AG04449 (cell line): Measurements from ENCODE around the gene GSX1.

Source experiments
- CTCF ChIA-PET: fragments of 350-600 bp; formaldehyde crosslinking; extraction: SDS; loops from one replicate; lab custom pipeline; 2021; ENCODE audit warnings: antibody characterized with exemption; lab: Yijun Ruan, JAX
- POLR2A ChIA-PET: fragments of 400-600, 350-600 bp; formaldehyde crosslinking; extraction: SDS; loops from one replicate; lab custom pipeline; 2020; ENCODE audit warnings: antibody characterized with exemption, inconsistent platforms; lab: Yijun Ruan, JAX
- DNase-seq: peaks from one replicate; pipeline ENCODE4 v3.0.0-alpha.2; 2010; ENCODE audit warnings: low read depth, low spot score
- H3K4me3 ChIP-seq: 2 replicates; pipeline ENCODE4 v1.5.1; 2011; ENCODE audit warnings: low read depth, mild to moderate bottlenecking, control low read depth, low read length
- TF ChIP-seq, protein P1 (sequence below): IDR thresholded peaks from one replicate; pipeline ENCODE4 v1.5.1; 2011; ENCODE audit warnings: mild to moderate bottlenecking, moderate library complexity, low read length, control low read depth, inconsistent platforms; ENCODE audit not compliant: insufficient read depth; ENCODE audit errors: missing control alignments

Gene GSX1

DNA sequence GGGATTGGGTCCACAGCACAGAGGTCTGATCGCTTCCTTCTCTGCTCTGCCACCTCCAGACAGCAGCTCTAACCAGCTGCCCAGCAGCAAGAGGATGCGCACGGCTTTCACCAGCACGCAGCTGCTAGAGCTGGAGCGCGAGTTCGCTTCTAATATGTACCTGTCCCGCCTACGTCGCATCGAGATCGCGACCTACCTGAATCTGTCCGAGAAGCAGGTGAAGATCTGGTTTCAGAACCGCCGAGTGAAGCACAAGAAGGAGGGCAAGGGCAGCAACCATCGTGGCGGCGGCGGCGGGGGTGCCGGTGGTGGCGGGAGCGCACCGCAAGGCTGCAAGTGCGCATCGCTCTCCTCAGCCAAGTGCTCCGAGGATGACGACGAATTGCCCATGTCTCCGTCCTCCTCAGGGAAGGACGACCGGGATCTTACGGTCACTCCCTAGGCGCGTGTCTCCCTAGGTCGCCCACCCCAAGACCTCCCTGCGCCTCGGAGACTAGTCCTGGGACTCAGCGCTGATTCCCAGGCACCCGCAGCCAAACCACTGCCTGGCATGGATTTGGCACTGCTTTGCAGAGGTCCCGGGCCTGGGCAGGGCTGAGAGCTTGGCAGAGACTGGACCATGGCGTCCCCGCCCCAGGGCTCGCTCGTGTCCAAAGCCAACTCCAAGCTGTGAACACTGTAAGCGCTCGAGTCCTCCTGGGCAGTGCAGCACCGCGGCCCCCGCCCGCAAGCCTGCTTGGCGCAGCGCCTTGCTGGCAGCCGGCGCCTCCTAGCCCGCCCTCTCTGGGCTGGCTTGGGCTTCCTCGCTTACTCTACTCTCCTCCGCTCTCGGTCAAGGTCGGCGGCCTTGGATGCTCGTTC, 1.5 kb downstream of the GSX1 start:
- TF ChIP-seq, protein P1, sequence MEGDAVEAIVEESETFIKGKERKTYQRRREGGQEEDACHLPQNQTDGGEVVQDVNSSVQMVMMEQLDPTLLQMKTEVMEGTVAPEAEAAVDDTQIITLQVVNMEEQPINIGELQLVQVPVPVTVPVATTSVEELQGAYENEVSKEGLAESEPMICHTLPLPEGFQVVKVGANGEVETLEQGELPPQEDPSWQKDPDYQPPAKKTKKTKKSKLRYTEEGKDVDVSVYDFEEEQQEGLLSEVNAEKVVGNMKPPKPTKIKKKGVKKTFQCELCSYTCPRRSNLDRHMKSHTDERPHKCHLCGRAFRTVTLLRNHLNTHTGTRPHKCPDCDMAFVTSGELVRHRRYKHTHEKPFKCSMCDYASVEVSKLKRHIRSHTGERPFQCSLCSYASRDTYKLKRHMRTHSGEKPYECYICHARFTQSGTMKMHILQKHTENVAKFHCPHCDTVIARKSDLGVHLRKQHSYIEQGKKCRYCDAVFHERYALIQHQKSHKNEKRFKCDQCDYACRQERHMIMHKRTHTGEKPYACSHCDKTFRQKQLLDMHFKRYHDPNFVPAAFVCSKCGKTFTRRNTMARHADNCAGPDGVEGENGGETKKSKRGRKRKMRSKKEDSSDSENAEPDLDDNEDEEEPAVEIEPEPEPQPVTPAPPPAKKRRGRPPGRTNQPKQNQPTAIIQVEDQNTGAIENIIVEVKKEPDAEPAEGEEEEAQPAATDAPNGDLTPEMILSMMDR: no peak
- no peak overlapping the region for H3K4me3 ChIP-seq
- ChIA-PET CTCF (no interaction called here), POLR2A (no interaction called here)
- DNase-seq: no peak

DNA sequence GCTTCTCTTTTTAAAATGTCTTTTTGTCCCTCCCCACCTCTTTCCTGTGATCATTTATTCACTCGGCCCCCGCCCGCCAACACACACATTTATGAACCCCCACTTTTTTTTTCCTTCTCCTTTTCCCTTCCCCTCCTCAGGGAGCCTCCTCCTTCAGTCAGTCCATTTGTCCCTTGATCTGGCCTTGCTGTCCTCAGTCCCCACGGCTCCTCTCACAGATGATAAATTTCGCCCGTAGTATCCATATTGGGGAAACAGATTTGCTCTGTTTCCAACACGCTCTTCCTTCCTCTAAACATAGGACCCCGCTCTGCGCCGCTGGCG, 2.0 kb downstream of the GSX1 start:
- ChIA-PET POLR2A (no interaction called here), CTCF (no interaction called here)
- DNase-seq: no peak
- H3K4me3 ChIP-seq: no peak overlapping the region
- TF ChIP-seq, protein P1: no peak

DNA sequence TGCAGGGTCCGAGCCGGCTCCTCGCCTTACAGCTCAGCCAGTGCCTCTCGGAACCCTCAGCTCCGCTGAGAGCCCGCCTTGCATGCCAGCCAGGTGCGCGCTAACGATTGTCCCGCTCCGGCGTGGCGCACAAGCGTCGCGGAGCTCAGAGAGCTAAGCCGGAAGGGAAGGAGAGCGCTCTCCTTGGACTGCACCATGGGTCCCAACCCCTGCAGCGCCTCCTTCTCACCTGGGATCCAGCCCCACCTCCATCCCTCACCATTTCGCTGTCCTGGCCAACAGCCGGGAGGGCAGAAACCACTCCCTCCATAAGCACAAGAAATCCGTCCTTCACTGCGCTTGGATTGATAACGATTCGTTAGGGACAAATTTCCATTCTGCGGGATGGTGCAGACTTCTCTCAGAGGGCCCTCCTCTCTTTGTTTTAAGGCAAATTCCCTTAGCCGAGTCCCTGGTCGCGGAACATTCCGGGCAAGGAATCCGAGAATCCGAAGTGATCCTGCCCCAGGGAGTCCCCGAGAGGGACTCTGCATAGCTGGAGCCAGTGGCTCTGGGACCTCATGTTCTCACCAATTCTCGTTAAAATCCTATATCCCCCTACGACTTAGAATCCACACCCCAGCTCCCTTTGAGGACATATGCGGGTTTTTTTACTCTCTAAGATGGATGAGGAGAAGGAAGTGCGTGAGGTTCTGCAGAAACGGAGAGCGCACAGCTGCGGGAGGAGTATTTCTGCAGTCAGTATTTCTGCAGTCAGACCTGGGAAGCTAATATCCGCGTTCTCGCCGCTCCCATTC, 2.8 kb downstream of the GSX1 start:
- POLR2A ChIA-PET: no interaction called here
- CTCF ChIA-PET: interaction anchor here (0.9 to 1.0 kb wide), 2 partner anchors 21 to 422 kb away, joined by 3 read pairs; no protein-coding TSS in a partner anchor

DNA sequence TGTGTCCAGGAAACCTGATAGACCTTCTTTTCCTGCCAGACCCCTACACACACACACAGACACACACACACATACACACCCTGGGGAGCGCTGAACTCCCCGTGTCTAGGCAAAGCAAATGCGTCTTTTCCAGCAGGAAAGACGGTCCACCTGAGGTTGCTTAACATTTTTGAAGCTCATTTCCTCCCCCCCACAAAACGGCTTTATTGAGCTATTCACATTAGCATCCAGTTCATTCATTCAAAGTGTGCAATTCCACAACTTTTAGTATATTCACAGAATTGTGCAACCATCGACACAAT, 3.4 kb downstream of the GSX1 start:
- POLR2A ChIA-PET: no interaction called here
- no peak for DNase-seq
- H3K4me3 ChIP-seq: no peak overlapping the region
- TF ChIP-seq, protein P1: no peak
- CTCF ChIA-PET: interaction anchor here (0.9 to 1.4 kb wide), 3 partner anchors 22 to 423 kb away, joined by 3 to 4 read pairs (median 3); no protein-coding TSS in a partner anchor

More for the DNA sequence above, 2.8 kb downstream of the GSX1 start:
- TF ChIP-seq, protein P1: no peak
- no peak for DNase-seq
- no peak overlapping the region for H3K4me3 ChIP-seq

DNA sequence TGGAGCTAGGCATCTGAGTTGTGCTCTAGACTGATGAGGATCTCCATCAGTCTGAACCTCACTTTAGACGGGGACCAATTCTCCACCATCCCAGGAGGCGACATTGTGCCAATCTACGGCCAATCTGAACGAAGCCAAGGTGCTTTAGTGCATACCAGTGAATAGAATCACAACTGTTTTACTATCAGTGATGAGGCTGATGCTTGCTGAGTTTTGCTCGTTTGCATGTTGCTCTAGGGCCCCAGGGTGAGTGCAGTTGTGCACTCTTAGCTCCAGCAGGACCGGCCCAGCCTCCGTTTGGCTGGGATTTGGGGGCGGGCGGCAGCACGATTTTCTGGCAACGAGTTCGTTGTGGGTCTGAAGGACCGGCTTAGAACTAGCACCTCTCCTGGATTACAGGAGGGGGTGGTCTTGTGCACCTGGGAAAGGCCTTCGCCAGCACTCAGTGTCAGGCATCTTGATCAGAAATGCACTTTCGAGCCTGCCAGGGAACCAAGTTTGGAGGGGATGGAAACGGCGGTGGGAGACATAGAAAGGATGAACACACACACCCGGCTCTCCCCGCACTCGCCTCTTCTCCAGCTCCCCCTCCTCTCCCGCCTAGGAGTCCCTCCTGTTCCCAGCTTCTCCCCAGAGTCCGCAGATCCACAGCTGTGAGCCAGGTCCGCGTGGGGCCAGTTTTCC, 4.4 kb downstream of the GSX1 start:
- CTCF ChIA-PET: interaction anchor here (0.9 to 1.5 kb wide), 5 partner anchors 16 to 435 kb away, joined by 3 to 4 read pairs (median 3); no protein-coding TSS in a partner anchor
- DNase-seq: no peak
- TF ChIP-seq, protein P1: no peak
- POLR2A ChIA-PET: no interaction called here
- H3K4me3 ChIP-seq: no peak overlapping the region
